Ureter (tissue), 1 donor: ENCODE data around the gene CALR3. TPM values are rescaled to one million over a fixed set of nuclear protein-coding genes. Genes with fewer than 3 reads are reported as not detected.
"Not testable (repeated sequence)": the region's sequence is repeated elsewhere in the genome, so short reads cannot be mapped to it uniquely, and the experiment has no call there.

Experiments used
- DNase-seq: peaks from one replicate; pipeline ENCODE4 v3.0.0-alpha.2; 2020; ENCODE audit warnings: low spot score
- total RNA-seq: library from RNA; stranded (reverse); gene quantifications from one replicate; pipeline ENCODE4 v1.2.4, GENCODE V29; 2023
- donor health status: DM: yes; HTN: yes; CAD: no.

Gene CALR3
- total RNA-seq, 1 donor from 2014 or later: not detected

- no peak for DNase-seq
These were observed 1.1 kb upstream of the CALR3 start for GRCh38 chr19:16497042-16497441.

- DNase-seq: no peak
These were observed 631 bp upstream of the CALR3 start for GRCh38 chr19:16496613-16496983.

DNA sequence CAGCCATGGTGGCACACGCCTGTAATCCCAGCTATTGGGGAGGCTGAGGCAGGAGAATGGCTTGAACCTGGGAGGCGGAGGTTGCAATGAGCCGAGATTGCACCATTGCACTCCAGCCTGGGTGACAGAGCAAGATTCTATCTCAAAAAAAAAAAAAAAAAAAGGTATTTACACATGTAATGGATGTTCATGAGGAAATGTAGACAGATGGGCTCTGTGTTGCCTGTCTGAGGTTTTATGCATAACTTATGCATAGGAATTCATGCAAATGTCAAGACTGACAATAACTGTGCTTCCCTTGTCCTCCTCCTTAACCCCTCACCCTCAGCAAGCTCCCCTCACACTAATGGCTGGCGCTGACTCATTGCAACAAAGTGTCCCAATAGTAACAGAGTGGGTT is 9.5 kb downstream of the CALR3 start:
- not testable (repeated sequence) for DNase-seq

DNA sequence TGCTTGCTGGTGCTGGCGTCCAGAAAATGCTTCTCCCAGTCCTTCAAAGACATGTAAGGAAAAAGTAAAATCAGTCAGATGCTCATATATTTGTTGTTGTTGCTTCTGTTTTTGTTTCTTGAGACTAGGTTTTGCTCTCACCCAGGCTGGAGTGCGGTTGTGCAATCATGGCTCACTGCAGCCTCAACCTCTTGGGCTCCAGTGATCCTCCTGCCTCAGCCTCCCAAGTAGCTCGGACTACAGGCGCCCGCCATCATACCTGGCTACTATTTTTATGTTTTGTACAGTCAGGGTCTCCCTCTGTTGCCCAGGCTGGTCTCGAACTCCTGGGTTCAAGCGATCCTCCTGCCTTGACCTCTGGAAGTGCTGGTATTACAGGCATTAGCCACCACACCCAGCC is 13.2 kb downstream of the CALR3 start:
- DNase-seq: no peak

DNA sequence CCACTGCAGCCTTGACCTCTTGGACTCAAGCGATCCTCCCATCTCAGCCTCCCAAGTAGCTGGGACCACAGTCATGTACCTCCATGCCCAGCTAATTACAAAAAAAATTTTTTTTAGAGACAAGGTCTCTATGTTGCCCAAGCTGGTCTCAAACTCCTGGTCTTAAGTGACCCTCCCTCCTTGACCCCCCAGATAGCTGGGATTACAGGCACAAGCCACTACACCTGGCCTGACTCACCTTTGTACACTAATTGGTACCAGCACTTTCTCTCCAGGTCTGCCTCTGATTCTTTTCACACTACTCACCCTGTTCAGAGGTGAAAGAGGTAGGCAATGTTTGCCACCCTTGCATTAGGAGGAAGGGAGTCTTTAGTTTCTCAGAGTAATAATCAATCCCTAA is 18.7 kb downstream of the CALR3 start:
- DNase-seq: no peak

DNA sequence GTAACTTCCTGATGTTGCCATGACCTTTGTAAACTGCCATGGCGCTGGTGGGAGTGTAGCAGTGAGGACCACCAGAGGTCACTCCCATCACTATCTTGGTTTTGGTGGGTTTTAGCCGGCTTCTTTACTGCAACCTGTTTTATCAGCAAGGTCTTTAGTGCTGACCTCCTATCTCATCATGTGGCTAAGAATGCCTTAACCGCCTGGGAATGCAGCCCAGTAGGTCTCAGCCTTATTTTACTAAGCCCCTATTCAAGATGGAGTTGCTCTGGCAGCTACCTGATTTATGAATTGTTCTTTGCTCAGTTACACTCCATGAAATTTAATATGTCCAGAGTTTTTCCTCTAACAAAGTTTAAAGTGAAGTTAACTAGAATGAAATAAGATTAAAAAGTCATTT is 19.6 kb downstream of the CALR3 start:
- DNase-seq: no peak

- DNase-seq: no peak
These were observed 22.0 kb downstream of the CALR3 start for GRCh38 chr19:16473875-16474392.

DNA sequence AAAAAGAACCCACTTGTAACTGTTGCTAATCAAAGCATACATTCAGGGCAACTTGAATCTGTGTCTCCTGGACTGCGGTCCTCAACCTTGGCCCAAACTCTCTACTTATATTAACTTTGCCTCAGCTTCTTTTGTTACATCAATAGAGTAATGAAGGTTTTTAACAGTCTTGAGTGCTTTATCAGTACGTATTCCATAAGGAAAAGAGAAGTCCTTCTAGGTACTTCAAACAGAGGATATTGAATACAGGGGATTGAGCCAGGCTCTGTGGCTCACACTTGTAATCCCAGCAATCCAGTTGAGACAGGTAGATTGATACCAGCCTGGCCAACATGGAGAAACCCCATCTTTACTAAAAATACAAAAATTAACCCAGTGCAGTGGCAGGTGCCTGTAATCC is 23.0 kb downstream of the CALR3 start:
- DNase-seq: no peak

DNA sequence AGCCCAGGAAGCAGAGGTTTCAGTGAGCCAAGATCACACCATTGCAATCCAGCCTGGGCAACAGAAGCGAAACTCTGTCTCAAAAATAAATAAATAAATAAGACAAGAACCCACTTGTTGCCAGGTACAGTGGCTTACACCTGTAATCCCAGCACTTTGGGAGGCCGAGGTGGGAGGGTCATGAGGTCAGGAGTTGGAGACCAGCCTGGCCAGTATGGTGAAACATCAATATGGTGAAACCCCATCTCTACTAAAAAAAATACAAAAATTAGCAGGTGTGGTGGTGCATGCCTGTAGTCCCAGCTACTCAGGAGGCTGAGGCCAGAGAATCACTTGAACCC is 23.4 kb downstream of the CALR3 start:
- DNase-seq: not testable (repeated sequence)

DNA sequence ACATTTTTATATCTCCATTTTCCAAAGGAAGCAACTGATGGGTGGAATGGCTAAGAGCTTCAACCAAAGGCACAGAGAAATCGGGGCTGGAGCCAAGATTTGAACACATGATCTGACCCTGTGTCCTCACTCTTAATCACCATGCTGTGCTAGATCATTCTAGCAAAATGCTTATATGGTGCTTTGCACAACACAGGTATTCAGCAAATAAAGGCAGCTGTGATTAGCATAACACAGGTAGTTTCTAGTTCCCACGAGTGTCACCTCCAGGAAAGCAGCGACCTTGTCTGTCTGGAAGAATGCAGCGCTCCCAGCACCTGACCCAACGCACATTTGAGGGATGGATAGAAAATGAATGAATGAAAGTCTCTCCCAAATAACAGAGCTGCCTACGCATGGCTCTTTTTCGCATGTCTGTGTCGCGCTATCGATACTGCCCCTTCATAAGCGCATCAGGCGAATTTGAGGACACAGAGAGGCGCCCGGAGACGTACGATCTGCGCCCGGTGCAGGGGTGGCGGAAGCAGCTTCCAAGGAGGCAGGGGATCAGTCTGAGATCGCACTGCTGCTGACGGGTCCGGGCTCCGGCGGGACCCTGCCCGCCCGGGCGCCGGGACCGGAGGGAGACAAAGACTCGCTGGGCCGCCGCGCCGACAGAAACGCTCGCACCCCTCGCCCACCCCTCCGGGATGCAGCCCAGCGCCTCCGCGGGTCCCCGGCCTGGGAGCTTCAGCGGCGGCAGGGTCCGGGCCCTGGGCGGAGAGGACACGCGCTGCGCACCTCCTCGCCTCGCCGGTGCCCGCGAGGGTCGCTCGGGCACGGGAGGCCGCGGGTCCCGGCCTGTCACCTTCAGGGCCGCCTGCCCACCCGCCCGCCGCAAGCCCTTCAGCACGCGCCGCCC is 24.8 kb downstream of the CALR3 start:
- no peak for DNase-seq

DNA sequence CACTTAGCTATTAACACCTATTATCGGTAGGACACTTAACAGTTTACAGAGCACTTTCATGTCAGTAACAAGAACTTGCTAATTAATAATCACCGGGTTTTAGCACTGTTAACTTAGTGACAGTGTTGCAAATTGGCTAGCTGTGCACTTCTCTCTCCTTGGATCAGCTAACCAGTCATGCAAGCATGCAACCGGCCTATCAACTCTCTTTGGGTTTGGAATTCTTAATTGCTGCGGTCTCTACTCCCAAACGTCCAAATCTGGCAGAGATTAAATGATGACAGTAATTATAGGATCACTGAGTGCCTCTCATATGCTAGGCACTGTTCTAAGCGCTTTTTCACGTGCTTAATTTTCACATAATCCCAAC is 25.4 kb downstream of the CALR3 start:
- no peak for DNase-seq

DNA sequence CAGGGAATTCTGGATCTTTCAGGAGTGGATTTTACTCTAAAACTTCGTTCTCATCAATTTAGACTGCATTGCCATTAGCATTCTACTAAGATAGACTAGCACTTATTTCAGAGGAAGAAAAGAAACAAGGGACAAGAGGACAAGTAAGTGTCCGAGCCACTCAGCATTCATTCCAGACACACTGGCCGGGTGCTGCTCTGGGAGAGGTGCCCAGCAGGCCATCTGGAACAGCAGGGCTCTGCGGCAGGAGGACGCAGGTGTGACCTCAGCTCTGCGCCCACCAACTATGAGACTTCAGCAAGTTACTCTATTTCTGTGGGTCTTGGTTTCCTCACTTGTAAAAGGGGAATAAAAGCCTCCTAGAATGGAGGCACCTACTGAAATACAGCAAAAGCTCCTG is 28.4 kb downstream of the CALR3 start:
- DNase-seq: no peak

DNA sequence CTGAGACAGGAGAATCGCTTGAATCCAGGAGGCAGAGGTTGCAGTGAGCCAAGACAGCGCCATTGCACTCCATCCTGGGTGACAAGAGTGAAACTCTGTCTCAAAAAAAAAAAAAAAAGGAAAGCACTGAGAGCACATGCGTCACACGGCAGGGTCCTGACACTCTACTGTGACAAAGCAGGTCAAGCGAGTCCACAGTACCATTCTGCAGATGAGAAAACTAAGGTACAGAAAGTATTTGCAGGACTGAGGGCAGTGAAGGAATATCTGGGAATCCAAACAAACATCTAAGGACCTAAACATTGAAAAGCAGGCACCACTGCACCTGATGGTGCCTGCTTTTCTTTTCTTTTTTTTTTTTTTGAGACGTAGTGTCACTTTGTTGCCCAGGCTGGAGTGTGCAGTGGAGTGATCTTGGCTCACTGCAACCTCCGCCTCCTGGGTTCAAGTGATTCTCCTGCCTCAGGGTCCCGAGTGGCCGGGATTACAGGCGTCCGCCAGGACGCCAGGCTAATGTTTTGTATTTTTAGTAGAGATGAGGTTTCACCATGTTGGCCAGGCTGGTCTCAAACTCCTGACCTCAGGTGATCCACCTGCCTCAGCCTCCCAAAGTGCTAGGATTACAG is 29.1 kb downstream of the CALR3 start:
- DNase-seq: not testable (repeated sequence)

DNA sequence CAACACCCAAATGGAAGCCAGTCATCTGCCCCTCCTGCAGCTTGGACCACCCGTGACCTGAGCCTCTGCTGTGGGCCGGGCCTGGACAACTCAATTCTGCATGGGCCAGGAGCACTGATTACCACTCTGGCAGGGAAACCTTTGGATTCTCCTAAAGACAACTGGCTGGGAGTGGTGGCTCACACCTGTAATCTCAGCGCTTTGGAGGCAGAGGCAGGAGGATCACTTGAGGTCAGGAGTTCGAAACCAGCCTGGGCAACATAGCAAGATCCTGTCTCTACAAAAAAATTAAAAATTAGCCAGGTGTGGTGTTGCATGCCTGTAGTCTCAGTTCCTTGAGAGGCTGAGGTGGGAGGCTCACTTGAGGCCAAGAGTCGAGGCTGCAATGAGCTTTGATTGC is 30.7 kb downstream of the CALR3 start:
- no peak for DNase-seq

- no peak for DNase-seq
These were observed 31.9 kb downstream of the CALR3 start for GRCh38 chr19:16463991-16464575.

DNA sequence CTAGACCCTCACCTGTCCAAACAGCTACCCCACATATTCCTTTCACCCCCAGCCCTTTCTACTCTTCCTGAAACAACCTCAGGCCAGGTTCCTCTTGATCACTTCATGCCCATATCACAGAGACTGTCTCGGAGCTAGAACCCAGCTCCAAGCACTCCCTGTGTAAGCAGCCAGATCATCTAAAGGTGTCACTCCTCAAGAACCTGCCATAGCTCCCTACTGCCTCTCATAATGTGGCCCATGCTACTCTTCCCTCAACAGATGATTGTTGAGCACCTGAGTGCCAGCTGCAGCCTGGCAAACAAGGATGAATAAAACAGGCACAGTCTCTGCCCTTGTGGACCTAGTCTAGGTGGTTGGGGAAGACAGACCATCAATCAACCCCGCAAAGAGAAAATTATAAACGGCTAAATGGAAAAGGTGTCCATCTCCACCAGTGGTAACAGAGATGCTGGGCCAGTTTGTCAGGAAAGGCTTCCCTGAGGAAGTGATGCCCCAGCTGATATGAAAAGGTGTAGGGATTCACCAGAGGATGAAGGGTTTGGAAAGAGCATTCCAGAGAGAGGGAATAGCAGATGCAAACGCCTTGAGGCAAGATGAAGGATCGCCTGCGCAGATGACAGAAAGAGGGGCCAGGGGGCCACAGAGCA is 32.5 kb downstream of the CALR3 start:
- no peak for DNase-seq

DNA sequence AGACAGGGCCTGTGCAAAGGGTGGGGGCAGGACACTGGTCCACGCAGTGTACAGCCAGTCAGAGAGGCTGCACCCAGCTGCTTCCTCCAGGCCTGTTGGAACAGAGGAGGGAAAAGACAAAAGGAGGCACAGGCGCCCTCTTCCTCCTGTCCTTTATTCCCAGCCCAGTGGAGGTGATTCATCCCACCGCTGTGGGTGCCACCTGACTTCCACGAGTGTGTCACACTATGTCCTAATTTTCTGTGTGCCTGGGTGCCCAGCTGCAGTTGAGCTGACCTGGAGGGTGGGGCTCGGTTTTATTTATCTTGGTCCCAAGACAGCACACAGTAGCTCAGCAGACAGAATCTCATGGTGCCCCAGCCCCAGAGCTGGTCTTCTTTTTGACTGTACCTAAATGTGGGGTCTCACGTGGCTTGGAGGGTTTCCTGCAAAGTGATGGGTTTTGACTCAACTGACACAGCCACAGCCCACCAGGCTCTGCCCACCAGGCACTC is 33.2 kb downstream of the CALR3 start:
- DNase-seq: no peak

- no peak for DNase-seq
These were observed 34.3 kb downstream of the CALR3 start for GRCh38 chr19:16461630-16462051.

- no peak for DNase-seq
These were observed 35.5 kb downstream of the CALR3 start for GRCh38 chr19:16460454-16460853.

DNA sequence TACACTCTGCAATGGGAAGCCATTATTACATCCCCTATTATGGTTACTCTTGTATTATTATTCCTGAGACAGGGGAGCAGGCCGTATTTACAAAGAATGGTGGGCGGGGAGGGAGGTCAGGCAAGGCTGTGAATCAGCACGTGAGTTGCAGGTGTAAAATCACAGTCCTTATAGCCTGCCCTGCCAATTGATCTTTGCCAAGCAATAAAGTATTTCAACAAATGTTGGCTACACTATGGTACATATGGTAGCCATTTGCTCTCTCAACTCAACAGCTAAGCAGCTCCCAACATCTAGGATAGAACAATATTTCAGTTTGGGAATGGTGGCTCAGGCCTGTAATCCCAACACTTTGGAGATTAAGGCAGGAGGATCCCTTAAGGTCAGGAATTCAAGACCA is 36.3 kb downstream of the CALR3 start:
- DNase-seq: no peak

DNA sequence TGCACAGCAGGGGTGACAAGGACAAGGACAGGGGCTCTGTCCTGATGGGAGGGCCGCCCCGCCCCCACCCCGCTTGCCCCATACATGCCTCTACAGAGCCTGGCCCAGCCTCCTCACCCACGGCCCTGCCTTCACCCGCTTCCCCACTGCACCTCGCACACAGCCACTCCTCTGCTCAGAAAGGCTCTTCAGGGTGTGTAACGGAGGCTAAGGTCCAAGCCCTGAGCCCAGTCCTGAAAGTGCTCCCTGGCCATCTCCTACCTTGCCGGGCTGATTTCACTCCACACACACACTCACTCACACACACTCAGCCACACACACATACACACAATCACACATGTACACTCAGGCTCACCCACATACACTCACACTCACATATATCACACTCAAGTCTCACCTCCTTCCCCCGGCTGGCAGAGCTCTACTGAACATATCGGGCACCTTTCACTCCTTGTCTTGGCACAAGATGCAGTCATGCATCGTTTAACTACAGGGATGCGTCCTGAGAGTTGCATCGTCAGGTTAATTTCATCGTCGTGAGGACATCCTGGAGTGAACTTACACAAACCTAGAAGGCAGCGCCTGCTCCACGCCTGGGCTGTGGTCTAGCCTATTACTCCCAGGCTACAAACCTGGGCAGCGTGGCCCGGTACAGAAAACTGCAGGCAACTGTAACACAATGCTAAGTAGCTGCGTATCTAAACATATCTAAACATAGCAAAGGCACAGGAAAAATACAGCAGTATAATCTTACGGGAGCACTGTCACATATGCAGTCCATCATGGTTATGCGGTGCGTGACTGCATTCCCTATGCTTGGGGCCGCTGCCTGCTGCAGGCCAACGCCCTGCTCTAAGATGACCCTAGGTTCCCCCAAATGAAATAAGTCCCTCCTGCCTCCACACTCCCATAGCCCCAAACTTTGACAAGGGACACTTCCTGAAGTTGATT is 37.3 kb downstream of the CALR3 start:
- DNase-seq: no peak
